Measurements from ENCODE around the gene PHACTR1. TPM values are rescaled to one million over a fixed set of nuclear protein-coding genes. Genes with fewer than 3 reads are reported as not detected.

The PHACTR1 gene
- total and polyA plus RNA-seq, 2 of the 4 experiments (the other 2 are of a cell fraction), result not detected

- no peak for TF ChIP-seq MAZ (IDR thresholded peaks at IDR 0.05; ENCODE audit: borderline replicate concordance, low read depth, low read length)
- TF ChIP-seq RAD21 (IDR thresholded peaks at IDR 0.05; ENCODE audit: low read length), result no peak
- TF ChIP-seq RFX5 (IDR thresholded peaks at IDR 0.05; ENCODE audit: low read depth, low read length), result no peak
- TF ChIP-seq POLR2A (IDR thresholded peaks at IDR 0.05; ENCODE audit: low read depth, low read length), result no peak
- Histone ChIP-seq H3K14ac (replicated peaks; ENCODE audit: low read depth, low read length) (no peak overlapping the region), H3K9me3 (ENCODE audit: control insufficient read depth, insufficient read depth, low read length) (no peaks in the 10 kb centered on the region), H3K4me1 (ENCODE audit: control insufficient read depth, insufficient read depth, low read length) (no peaks in the 10 kb centered on the region), H3K4me2 (ENCODE audit: low read depth, low read length) (no peak overlapping the region), H4K8ac (ENCODE audit: low read depth in 2 of 2, low read length in 2 of 2) (no peak overlapping the region), H4K91ac (ENCODE audit: insufficient read depth, low read depth, low read length) (no peak overlapping the region), H2BK20ac (ENCODE audit: low read depth, low read length) (no peak overlapping the region), H3K9ac (ENCODE audit: low read depth, low read length) (no peak overlapping the region), H3K36me3 (ENCODE audit: control insufficient read depth, insufficient read depth, low read length) (no peaks in the 10 kb centered on the region), H2AK9ac (replicated peaks; ENCODE audit: low read depth, low read length, poor library complexity) (no peak overlapping the region), H4K5ac (ENCODE audit: low read depth, low read length) (no peak overlapping the region), H3K9me1 (ENCODE audit: insufficient read depth, low read length) (no peaks in the 10 kb centered on the region; the same call in 1 of the 2 replicates), H3K23ac (ENCODE audit: low read depth, low read length) (no peak overlapping the region), H3K4ac (ENCODE audit: low read depth, low read length) (no peak overlapping the region), H2BK120ac (ENCODE audit: low read depth, low read length) (no peak overlapping the region), H3K4me3 (ENCODE audit: insufficient read depth, low read depth, low read length) (no peak overlapping the region), H3K18ac (ENCODE audit: low read depth, low read length) (no peak overlapping the region), H4K20me1 (ENCODE audit: insufficient read depth, low read length) (no peaks in the 10 kb centered on the region), H3K27ac (ENCODE audit: insufficient read depth, low read length) (no peak overlapping the region), H2BK15ac (ENCODE audit: low read depth, low read length) (no peak overlapping the region), H2BK5ac (ENCODE audit: low read depth, low read length, poor library complexity, severe bottlenecking) (no peak overlapping the region), H2AK5ac (ENCODE audit: low read depth, low read length) (no peak overlapping the region), H3K56ac (ENCODE audit: extremely low read depth, insufficient read depth, low read length) (no peak overlapping the region), H2AFZ (replicated peaks; ENCODE audit: low read length, poor library complexity) (no peak overlapping the region), H3K79me1 (ENCODE audit: low read depth in 1 of 2, low read length in 2 of 2) (no peaks in the 10 kb centered on the region), H3K27me3 (ENCODE audit: control insufficient read depth, insufficient read depth, low read length) (peaks cover 16% of the 10 kb centered on the region)
- in situ Hi-C loops (cut with MboI; ENCODE audit: low sequenced_read_pairs), result no loop called here
- POLR2A ChIA-PET (ENCODE audit: unreplicated experiment), result no interaction called here
- DNase-seq (no peak), ATAC-seq (ENCODE audit: low read depth) (no peak)
- no TSS peak for BruUV-seq (replicated peaks)
- WGBS, 2 experiments (ENCODE audit: extremely low coverage in 2 of 2, insufficient read length in 1 of 2), result 43% methylated on average over 1 of the region's 3 CpGs; no CpG with 5 or more reads in 1 of the 2 experiments
- intact Hi-C loops (cut with micrococcal nuclease), result no loop called here
- dilution Hi-C loops (cut with HindIII; ENCODE audit: low sequenced_read_pairs, unreplicated experiment), result no loop called here
- CTCF ChIA-PET, result no interaction called here
These were observed 292.5 kb downstream of the PHACTR1 start for GRCh38 chr6:13009031-13009430.
